MCF 10A (cell line): ENCODE measurements around the gene SLC22A4. TPM values are rescaled to one million over a fixed set of nuclear protein-coding genes. Genes with fewer than 3 reads are reported as not detected.

ENCODE experiments used
- BruUV-seq: library from RNA; stranded (reverse); fragments of 400-500 nt; replicated peaks from 2 replicates; lab custom pipeline; 2021; lab: Mats Ljungman, UMichigan
- CTCF ChIA-PET: fragments of 300-600 bp; sonication (Branson Sonifier 250); formaldehyde crosslinking; extraction: SDS; loops from one replicate; lab custom pipeline; 2021; ENCODE audit warnings: antibody characterized with exemption, inconsistent platforms; lab: Yijun Ruan, JAX
- POLR2A ChIA-PET: fragments of 300-600, 350-650 bp; sonication (Branson Sonifier 250); formaldehyde crosslinking; extraction: SDS; loops from one replicate; lab custom pipeline; 2020; ENCODE audit warnings: antibody characterized with exemption, inconsistent platforms; lab: Yijun Ruan, JAX
- DNase-seq: peaks from one replicate; pipeline ENCODE4 v3.0.0-alpha.2; 2018; ENCODE audit not compliant: unreplicated experiment
- H3K27ac Mint-ChIP-seq: one replicate; pipeline ENCODE4 v1.8.0; 2022; ENCODE audit warnings: mild to moderate bottlenecking, low read depth, mixed read lengths; ENCODE audit not compliant: unreplicated experiment
- H3K27me3 Mint-ChIP-seq: one replicate; pipeline ENCODE4 v1.8.0; 2022; ENCODE audit warnings: mixed read lengths; ENCODE audit not compliant: insufficient read depth, unreplicated experiment
- H3K36me3 Mint-ChIP-seq: one replicate; pipeline ENCODE4 v1.8.0; 2022; ENCODE audit warnings: mild to moderate bottlenecking, moderate library complexity, mixed read lengths; ENCODE audit not compliant: insufficient read depth, unreplicated experiment
- H3K4me1 Mint-ChIP-seq: one replicate; pipeline ENCODE4 v1.8.0; 2022; ENCODE audit warnings: mixed read lengths; ENCODE audit not compliant: insufficient read depth, unreplicated experiment
- H3K4me3 Mint-ChIP-seq: one replicate; pipeline ENCODE4 v1.8.0; 2022; ENCODE audit warnings: mild to moderate bottlenecking, moderate library complexity, mixed read lengths; ENCODE audit not compliant: unreplicated experiment
- H3K9me3 Mint-ChIP-seq: one replicate; pipeline ENCODE4 v1.8.0; 2022; ENCODE audit warnings: mixed read lengths; ENCODE audit not compliant: unreplicated experiment
- intact Hi-C: fragments of 100-400 bp; cut with micrococcal nuclease; formaldehyde crosslinking; loops from 2 replicates; pipeline ENCODE4 v1.14.1; 2022
- total RNA-seq: library from RNA; stranded (reverse); gene quantifications from 2 replicates; pipeline ENCODE4 v1.2.3, GENCODE V29; 2022
- TF ChIP-seq, protein P1 (sequence below): fragments of 200-600 bp; IDR thresholded peaks from one replicate; pipeline ENCODE4 v1.8.0; 2022; ENCODE audit warnings: antibody characterized with exemption, mild to moderate bottlenecking; ENCODE audit not compliant: unreplicated experiment

SLC22A4 gene
- total RNA-seq, 1 experiment from 2014 or later: 17.5 TPM

DNA sequence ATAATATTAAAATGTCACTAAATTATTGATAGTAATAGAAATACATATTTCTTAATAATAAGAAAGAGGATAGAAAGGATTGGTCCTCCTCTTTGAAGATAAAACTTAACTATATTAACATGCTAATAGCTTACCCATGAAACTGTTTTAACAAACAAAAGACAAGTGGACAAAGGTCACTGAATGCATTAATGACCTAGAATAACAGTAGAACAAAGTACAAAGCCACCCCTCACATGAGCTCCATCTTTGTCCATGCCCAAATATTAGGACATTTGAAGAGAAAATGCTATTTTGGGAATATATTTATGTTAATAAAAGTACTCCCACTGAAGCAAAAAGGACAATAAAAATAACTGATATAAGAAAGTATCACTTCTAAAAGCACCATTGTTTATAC is 41.2 kb downstream of the SLC22A4 start:
- TF ChIP-seq, protein P1, sequence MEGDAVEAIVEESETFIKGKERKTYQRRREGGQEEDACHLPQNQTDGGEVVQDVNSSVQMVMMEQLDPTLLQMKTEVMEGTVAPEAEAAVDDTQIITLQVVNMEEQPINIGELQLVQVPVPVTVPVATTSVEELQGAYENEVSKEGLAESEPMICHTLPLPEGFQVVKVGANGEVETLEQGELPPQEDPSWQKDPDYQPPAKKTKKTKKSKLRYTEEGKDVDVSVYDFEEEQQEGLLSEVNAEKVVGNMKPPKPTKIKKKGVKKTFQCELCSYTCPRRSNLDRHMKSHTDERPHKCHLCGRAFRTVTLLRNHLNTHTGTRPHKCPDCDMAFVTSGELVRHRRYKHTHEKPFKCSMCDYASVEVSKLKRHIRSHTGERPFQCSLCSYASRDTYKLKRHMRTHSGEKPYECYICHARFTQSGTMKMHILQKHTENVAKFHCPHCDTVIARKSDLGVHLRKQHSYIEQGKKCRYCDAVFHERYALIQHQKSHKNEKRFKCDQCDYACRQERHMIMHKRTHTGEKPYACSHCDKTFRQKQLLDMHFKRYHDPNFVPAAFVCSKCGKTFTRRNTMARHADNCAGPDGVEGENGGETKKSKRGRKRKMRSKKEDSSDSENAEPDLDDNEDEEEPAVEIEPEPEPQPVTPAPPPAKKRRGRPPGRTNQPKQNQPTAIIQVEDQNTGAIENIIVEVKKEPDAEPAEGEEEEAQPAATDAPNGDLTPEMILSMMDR: no peak
- BruUV-seq: no TSS peak
- DNase-seq: no peak
- CTCF ChIA-PET: interaction anchor here (0.5 to 3.7 kb wide), 4 partner anchors 11 to 746 kb away, joined by 4 to 15 read pairs (median 8); no protein-coding TSS in a partner anchor
- Mint-ChIP-seq H3K4me1 (peaks cover 8% of the 10 kb centered on the region), H3K9me3 (no peaks in the 10 kb centered on the region), H3K4me3 (no peak overlapping the region), H3K27ac (peak overlapping the region; percentile 52), H3K27me3 (no peaks in the 10 kb centered on the region), H3K36me3 (peaks cover 84% of the 10 kb centered on the region)
- intact Hi-C loops: no loop called here
- POLR2A ChIA-PET: interaction anchor here (0.7 to 3.0 kb wide), 6 partner anchors 9 to 41 kb away, joined by 3 to 11 read pairs (median 3); partner anchors contain the start of genes SLC22A4 and SLC22A5

DNA sequence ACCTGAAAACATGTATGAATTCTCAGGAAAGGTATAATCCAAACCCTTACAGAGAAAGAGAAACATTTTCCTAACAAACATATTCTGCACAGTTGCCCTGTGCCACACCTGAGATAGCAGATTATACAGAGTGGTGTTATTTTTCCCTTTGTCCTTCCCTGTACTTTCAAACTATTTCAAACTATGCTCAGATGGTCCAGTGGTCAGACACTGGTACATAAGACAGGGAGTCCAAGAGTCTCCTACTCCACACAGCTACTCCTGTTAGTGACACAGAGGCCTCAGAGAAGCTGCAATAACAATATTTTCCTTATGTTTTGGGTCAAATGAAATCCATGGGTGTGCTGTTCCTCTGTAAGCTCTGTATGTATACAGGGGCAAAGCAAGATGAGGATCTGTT is 45.3 kb downstream of the SLC22A4 start:
- H3K9me3 Mint-ChIP-seq: no peaks in the 10 kb centered on the region
- TF ChIP-seq, protein P1: no peak
- no peak overlapping the region for H3K4me3 Mint-ChIP-seq
- H3K36me3 Mint-ChIP-seq: peaks cover 76% of the 10 kb centered on the region
- ChIA-PET CTCF (interaction anchor here (0.6 to 1.1 kb wide), 3 partner anchors 13 to 102 kb away, joined by 3 to 6 read pairs (median 4); no protein-coding TSS in a partner anchor), POLR2A (interaction anchor here (0.8 to 2.5 kb wide), 2 partner anchors 14 to 39 kb away, joined by 3 to 12 read pairs; no protein-coding TSS in a partner anchor)
- H3K27me3 Mint-ChIP-seq: no peaks in the 10 kb centered on the region
- DNase-seq: no peak
- peaks cover 7% of the 10 kb centered on the region for H3K4me1 Mint-ChIP-seq
- intact Hi-C loops: no loop called here
- no TSS peak for BruUV-seq
- no peak overlapping the region for H3K27ac Mint-ChIP-seq

DNA sequence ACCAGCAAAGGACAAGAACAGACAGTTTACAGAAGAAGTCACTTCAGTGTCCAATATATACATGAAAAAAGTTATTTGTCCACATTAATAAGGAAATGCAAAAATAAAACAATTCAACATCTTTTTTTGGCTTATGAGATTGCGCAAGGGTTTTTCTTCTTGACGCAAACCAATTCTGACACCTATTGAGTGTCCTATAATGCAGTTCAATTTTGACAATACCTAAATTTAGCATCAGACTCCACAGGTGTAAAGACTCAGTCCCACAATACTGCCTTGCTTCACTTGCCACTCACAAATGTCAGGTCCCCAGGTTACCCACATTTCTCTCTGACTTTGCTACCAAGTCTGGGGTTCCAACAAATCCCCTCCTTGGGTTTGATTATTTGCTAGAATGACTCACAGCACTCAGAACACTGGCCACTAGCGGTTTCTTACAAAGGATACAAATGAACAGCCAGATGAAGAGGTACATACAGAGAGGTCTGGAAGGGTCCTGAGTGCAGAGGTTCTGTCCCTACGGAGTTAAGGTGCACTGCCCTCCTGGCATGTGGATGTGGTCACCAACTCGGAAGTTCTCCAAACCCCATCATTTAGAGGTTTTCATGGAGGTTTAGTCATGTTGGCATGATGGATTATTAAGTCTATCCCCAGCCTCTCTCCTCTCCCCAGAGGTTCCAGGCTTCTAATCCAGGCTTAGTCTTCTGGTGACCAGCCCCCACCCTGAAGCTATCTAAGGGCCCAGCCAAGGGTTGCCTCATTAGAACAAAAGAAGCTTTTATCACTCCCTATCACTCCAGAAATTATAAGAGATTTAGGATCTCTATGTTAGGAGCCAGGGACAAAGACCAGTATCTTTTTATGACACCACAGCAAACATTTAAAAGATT is 48.3 kb downstream of the SLC22A4 start:
- no peak for DNase-seq
- Mint-ChIP-seq H3K36me3 (peaks cover 85% of the 10 kb centered on the region), H3K27ac (peak overlapping the region; percentile 7), H3K27me3 (no peaks in the 10 kb centered on the region), H3K9me3 (no peaks in the 10 kb centered on the region), H3K4me3 (no peak overlapping the region), H3K4me1 (no peaks in the 10 kb centered on the region)
- ChIA-PET POLR2A (no interaction called here), CTCF (interaction anchor here (1.0 to 1.3 kb wide), 2 partner anchors 104 to 157 kb away, joined by 3 to 5 read pairs; no protein-coding TSS in a partner anchor)
- TF ChIP-seq, protein P1: no peak
- intact Hi-C loops: no loop called here
- BruUV-seq: no TSS peak
